ENCODE results near the gene LMF1.

The LMF1 gene

GRCh38 chr16:908526-909155 lies 62.1 kb downstream of the LMF1 start:
- peaks cover 29% of the 10 kb centered on the region for H3K36me3 ChIP-seq (ENCODE audit: control insufficient read depth, low read length)
- no peak overlapping the region for H3K4me3 ChIP-seq (ENCODE audit: low read length)
- no peaks in the 10 kb centered on the region for H3F3A ChIP-seq (ENCODE audit: control insufficient read depth, insufficient read depth)
- H4K20me1 ChIP-seq (ENCODE audit: control insufficient read depth, insufficient read depth, low read depth, low read length), result no peaks in the 10 kb centered on the region
- no peak overlapping the region for H3K4me2 ChIP-seq (ENCODE audit: low read length)
- H3K27me3 ChIP-seq (ENCODE audit: control insufficient read depth, low read length), result no peaks in the 10 kb centered on the region
- H3K9me3 ChIP-seq (ENCODE audit: control insufficient read depth, insufficient read depth, low read length), result peaks cover 18% of the 10 kb centered on the region; the same call in 1 of the 2 replicates
- no peaks in the 10 kb centered on the region for H3K4me1 ChIP-seq (ENCODE audit: control insufficient read depth, low read length)
- no peak overlapping the region for H3K27ac ChIP-seq (ENCODE audit: low read depth, low read length)
- no peaks in the 10 kb centered on the region for H3K9me2 ChIP-seq (replicated peaks; ENCODE audit: control insufficient read depth, low read length)
- TF ChIP-seq CTCF (IDR thresholded peaks at IDR 0.05; ENCODE audit: low read depth, low read length, poor library complexity, severe bottlenecking) (no peak), EZH2phosphoT487 (IDR thresholded peaks at IDR 0.05; ENCODE audit: borderline replicate concordance, low read length) (no peak)
- H3K79me2 ChIP-seq (ENCODE audit: control insufficient read depth, low read length), result no peaks in the 10 kb centered on the region

- H3K27ac ChIP-seq (ENCODE audit: low read depth, low read length), result no peak overlapping the region
- H3K4me3 ChIP-seq (ENCODE audit: low read length), result no peak overlapping the region
- no peaks in the 10 kb centered on the region for H3K4me1 ChIP-seq (ENCODE audit: control insufficient read depth, low read length)
- no peaks in the 10 kb centered on the region for H3F3A ChIP-seq (ENCODE audit: control insufficient read depth, insufficient read depth)
- no peak overlapping the region for H3K4me2 ChIP-seq (ENCODE audit: low read length)
- no peaks in the 10 kb centered on the region for H4K20me1 ChIP-seq (ENCODE audit: control insufficient read depth, insufficient read depth, low read depth, low read length)
- H3K36me3 ChIP-seq (ENCODE audit: control insufficient read depth, low read length), result peaks cover 29% of the 10 kb centered on the region
- no peak for TF ChIP-seq EZH2phosphoT487 (IDR thresholded peaks at IDR 0.05; ENCODE audit: borderline replicate concordance, low read length)
- no peak for TF ChIP-seq CTCF (IDR thresholded peaks at IDR 0.05; ENCODE audit: low read depth, low read length, poor library complexity, severe bottlenecking)
- peaks cover 18% of the 10 kb centered on the region; the same call in 1 of the 2 replicates for H3K9me3 ChIP-seq (ENCODE audit: control insufficient read depth, insufficient read depth, low read length)
- no peaks in the 10 kb centered on the region for H3K9me2 ChIP-seq (replicated peaks; ENCODE audit: control insufficient read depth, low read length)
- no peaks in the 10 kb centered on the region for H3K79me2 ChIP-seq (ENCODE audit: control insufficient read depth, low read length)
- H3K27me3 ChIP-seq (ENCODE audit: control insufficient read depth, low read length), result no peaks in the 10 kb centered on the region
Measured at GRCh38 chr16:907842-908241, 62.9 kb downstream of the LMF1 start.

GRCh38 chr16:907361-907760 lies 63.4 kb downstream of the LMF1 start:
- H3K4me2 ChIP-seq (ENCODE audit: low read length), result no peak overlapping the region
- H3K9me2 ChIP-seq (replicated peaks; ENCODE audit: control insufficient read depth, low read length), result no peaks in the 10 kb centered on the region
- no peak for TF ChIP-seq EZH2phosphoT487 (IDR thresholded peaks at IDR 0.05; ENCODE audit: borderline replicate concordance, low read length)
- TF ChIP-seq CTCF (IDR thresholded peaks at IDR 0.05; ENCODE audit: low read depth, low read length, poor library complexity, severe bottlenecking), result no peak
- no peaks in the 10 kb centered on the region for H3F3A ChIP-seq (ENCODE audit: control insufficient read depth, insufficient read depth)
- no peaks in the 10 kb centered on the region for H3K27me3 ChIP-seq (ENCODE audit: control insufficient read depth, low read length)
- H3K36me3 ChIP-seq (ENCODE audit: control insufficient read depth, low read length), result peaks cover 29% of the 10 kb centered on the region
- H3K79me2 ChIP-seq (ENCODE audit: control insufficient read depth, low read length), result no peaks in the 10 kb centered on the region
- H4K20me1 ChIP-seq (ENCODE audit: control insufficient read depth, insufficient read depth, low read depth, low read length), result no peaks in the 10 kb centered on the region
- peaks cover 18% of the 10 kb centered on the region; the same call in 1 of the 2 replicates for H3K9me3 ChIP-seq (ENCODE audit: control insufficient read depth, insufficient read depth, low read length)
- no peak overlapping the region for H3K27ac ChIP-seq (ENCODE audit: low read depth, low read length)
- no peak overlapping the region for H3K4me3 ChIP-seq (ENCODE audit: low read length)
- no peaks in the 10 kb centered on the region for H3K4me1 ChIP-seq (ENCODE audit: control insufficient read depth, low read length)

Data from DOHH2 (cell line).